ENCODE results near the gene GBP5.
"Not testable (repeated sequence)": the region's sequence is repeated elsewhere in the genome, so short reads cannot be mapped to it uniquely, and the experiment has no call there.

The GBP5 gene

DNA sequence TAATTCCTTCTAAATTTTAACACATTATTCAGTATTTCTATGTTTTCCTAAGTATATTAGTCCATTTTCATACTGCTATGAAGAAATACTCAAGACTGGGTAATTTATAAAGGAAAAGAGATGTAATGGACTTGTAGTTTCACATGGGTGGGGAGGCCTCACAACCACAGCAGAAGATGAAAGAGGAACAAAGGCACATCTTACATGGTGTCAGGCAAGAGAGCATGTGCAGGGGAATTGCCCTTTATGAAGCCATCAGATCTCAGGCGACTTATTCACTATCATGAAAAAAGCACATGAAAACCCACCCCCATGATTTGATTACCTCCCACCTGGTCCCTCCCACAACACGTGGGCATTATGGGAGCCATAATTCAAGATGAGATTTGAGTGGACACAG is 15.6 kb downstream of the GBP5 start:
- no peak for TF ChIP-seq CTCF (IDR thresholded peaks at IDR 0.05)
- no peak overlapping the region for H3K4me2 ChIP-seq (ENCODE audit: low read length)
- no peak overlapping the region for H2AFZ ChIP-seq
- no peaks in the 10 kb centered on the region for H3K36me3 ChIP-seq (ENCODE audit: control insufficient read depth, insufficient read depth, low read length)
- peaks cover 6% of the 10 kb centered on the region for H3K4me1 ChIP-seq
- no peak overlapping the region for H3K27ac ChIP-seq
- no peaks in the 10 kb centered on the region for H3K9me3 ChIP-seq (ENCODE audit: control insufficient read depth, low read length)
- no peaks in the 10 kb centered on the region for H3K27me3 ChIP-seq (ENCODE audit: control insufficient read depth, insufficient read depth, low read length)
- H3K79me2 ChIP-seq: no peaks in the 10 kb centered on the region
- H3K9ac ChIP-seq: no peak overlapping the region
- H3K4me3 ChIP-seq (ENCODE audit: low read depth, low read length): no peak overlapping the region

DNA sequence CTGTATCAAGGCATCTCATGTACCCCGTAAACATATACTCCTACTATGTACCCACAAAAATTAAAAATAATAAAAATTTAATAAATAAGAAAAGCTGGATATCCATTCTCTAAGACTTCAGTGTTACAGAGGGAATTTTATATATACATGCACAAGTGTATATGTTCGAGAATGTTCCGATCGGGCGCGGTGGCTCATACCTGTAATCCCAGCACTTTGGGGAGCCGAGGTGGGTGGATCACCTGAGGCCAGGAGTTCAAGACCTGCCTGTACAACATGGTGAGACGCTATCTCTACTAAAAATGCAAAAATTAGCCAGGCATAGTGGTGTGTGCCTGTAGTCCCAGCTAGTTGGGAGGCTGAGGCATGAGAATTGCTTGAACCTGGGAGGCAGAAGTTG is 17.1 kb downstream of the GBP5 start:
- not testable (repeated sequence) for H3K36me3 ChIP-seq (ENCODE audit: control insufficient read depth, insufficient read depth, low read length); H3K27ac ChIP-seq; H3K4me1 ChIP-seq; H3K9ac ChIP-seq; H3K4me2 ChIP-seq (ENCODE audit: low read length); H3K79me2 ChIP-seq; H2AFZ ChIP-seq; H3K9me3 ChIP-seq (ENCODE audit: control insufficient read depth, low read length); H3K4me3 ChIP-seq (ENCODE audit: low read depth, low read length); H3K27me3 ChIP-seq (ENCODE audit: control insufficient read depth, insufficient read depth, low read length)

GRCh38 chr1:89254658-89255287 is 17.9 kb downstream of the GBP5 start:
- Histone ChIP-seq H2AFZ (no peak overlapping the region), H3K4me1 (no peaks in the 10 kb centered on the region), H3K36me3 (ENCODE audit: control insufficient read depth, insufficient read depth, low read length) (no peaks in the 10 kb centered on the region), H3K9me3 (ENCODE audit: control insufficient read depth, low read length) (no peaks in the 10 kb centered on the region), H3K27me3 (ENCODE audit: control insufficient read depth, insufficient read depth, low read length) (no peaks in the 10 kb centered on the region), H3K79me2 (no peaks in the 10 kb centered on the region), H3K4me2 (ENCODE audit: low read length) (no peak overlapping the region), H3K9ac (no peak overlapping the region), H3K27ac (no peak overlapping the region), H3K4me3 (ENCODE audit: low read depth, low read length) (no peak overlapping the region)
- TF ChIP-seq CTCF (IDR thresholded peaks at IDR 0.05): no peak

GRCh38 chr1:89243046-89243445 is 29.6 kb downstream of the GBP5 start:
- Histone ChIP-seq H3K27ac (no peak overlapping the region), H3K9me3 (ENCODE audit: control insufficient read depth, low read length) (no peaks in the 10 kb centered on the region), H3K4me2 (ENCODE audit: low read length) (no peak overlapping the region), H3K79me2 (no peaks in the 10 kb centered on the region), H3K9ac (no peak overlapping the region), H3K4me3 (ENCODE audit: low read depth, low read length) (no peak overlapping the region), H3K36me3 (ENCODE audit: control insufficient read depth, insufficient read depth, low read length) (no peaks in the 10 kb centered on the region), H3K27me3 (ENCODE audit: control insufficient read depth, insufficient read depth, low read length) (no peaks in the 10 kb centered on the region), H2AFZ (no peak overlapping the region), H3K4me1 (no peaks in the 10 kb centered on the region)
- no peak for TF ChIP-seq CTCF (IDR thresholded peaks at IDR 0.05)
